Activated CD8-positive, alpha-beta memory T cell treated with anti-CD3 and anti-CD28 coated beads, Interleukin-2, amount 10 ng/mL, durations not matched to agents 7 days and 5 days (primary cell): ENCODE measurements around the gene OXCT2. TPM values are rescaled to one million over a fixed set of nuclear protein-coding genes. Genes with fewer than 3 reads are reported as not detected.
A peak's percentile ranks its signal among the peaks of the same experiment; 100 is the strongest.

Experiments used
- ATAC-seq: fragments of 150-1000 bp; cut with Tn5 transposase; one replicate; pipeline ENCODE4 v1.10.0; 2021; ENCODE audit warnings: moderate library complexity
- CTCF ChIA-PET: fragments of 350-600 bp; sonication (Branson Sonifier 250); formaldehyde crosslinking; loops from one replicate; lab custom pipeline; 2021; ENCODE audit warnings: antibody characterized with exemption; lab: Charles Lee
- DNase-seq: peaks from one replicate; pipeline ENCODE4 v3.0.0-alpha.2; 2020
- H3K27ac Mint-ChIP-seq: one replicate; pipeline ENCODE4 v1.8.0; 2021; ENCODE audit warnings: mild to moderate bottlenecking, mixed read lengths
- H3K27me3 Mint-ChIP-seq: one replicate; pipeline ENCODE4 v1.8.0; 2021; ENCODE audit warnings: mixed read lengths
- H3K36me3 Mint-ChIP-seq: one replicate; pipeline ENCODE4 v1.8.0; 2021; ENCODE audit warnings: mild to moderate bottlenecking, mixed read lengths
- H3K4me1 Mint-ChIP-seq: one replicate; pipeline ENCODE4 v1.8.0; 2021; ENCODE audit warnings: mixed read lengths
- H3K4me3 Mint-ChIP-seq: one replicate; pipeline ENCODE4 v1.8.0; 2021; ENCODE audit warnings: mild to moderate bottlenecking, moderate library complexity, mixed read lengths
- H3K9me3 Mint-ChIP-seq: one replicate; pipeline ENCODE4 v1.8.0; 2022; ENCODE audit warnings: low read depth, mixed read lengths
- total RNA-seq, 2 experiments: library from RNA; stranded (reverse); gene quantifications; one replicate each; pipeline ENCODE4 v1.2.3, GENCODE V29; 2021

The OXCT2 gene
- total RNA-seq, 2 experiments from 2014 or later: 0.82 to 1.0 TPM

- H3K9me3 Mint-ChIP-seq: no peaks in the 10 kb centered on the region
- no peaks in the 10 kb centered on the region for H3K36me3 Mint-ChIP-seq
- peaks cover 21% of the 10 kb centered on the region for H3K4me1 Mint-ChIP-seq
- ATAC-seq (no peak), DNase-seq (no peak)
- H3K27me3 Mint-ChIP-seq: peaks cover 84% of the 10 kb centered on the region
- no peak overlapping the region for H3K27ac Mint-ChIP-seq
- H3K4me3 Mint-ChIP-seq: no peak overlapping the region
- CTCF ChIA-PET: interaction anchor here (0.9 to 1.8 kb wide), 3 partner anchors 9 to 122 kb away, joined by 4 to 8 read pairs (median 5); no protein-coding TSS in a partner anchor
Observed at GRCh38 chr1:39729030-39729429, 42.1 kb downstream of the OXCT2 start.

- Mint-ChIP-seq H3K27me3 (peaks cover 75% of the 10 kb centered on the region), H3K36me3 (no peaks in the 10 kb centered on the region), H3K9me3 (no peaks in the 10 kb centered on the region), H3K4me3 (no peak overlapping the region), H3K27ac (no peak overlapping the region), H3K4me1 (peaks cover 21% of the 10 kb centered on the region)
- ATAC-seq: no peak
- CTCF ChIA-PET: interaction anchor here (0.9 to 2.0 kb wide), 5 partner anchors 9 to 72 kb away, joined by 3 to 6 read pairs (median 5); partner anchors contain the start of gene NT5C1A
- no peak for DNase-seq
Observed at GRCh38 chr1:39727932-39728317, 43.2 kb downstream of the OXCT2 start.

GRCh38 chr1:39727221-39727931 lies 43.8 kb downstream of the OXCT2 start:
- peak; percentile 36 for ATAC-seq
- H3K27me3 Mint-ChIP-seq: peaks cover 72% of the 10 kb centered on the region
- H3K4me3 Mint-ChIP-seq: no peak overlapping the region

GRCh38 chr1:39726600-39726999 lies 44.5 kb downstream of the OXCT2 start:
- Mint-ChIP-seq H3K27me3 (peaks cover 77% of the 10 kb centered on the region), H3K4me3 (no peak overlapping the region), H3K36me3 (no peaks in the 10 kb centered on the region), H3K9me3 (no peaks in the 10 kb centered on the region), H3K27ac (no peak overlapping the region), H3K4me1 (peaks cover 21% of the 10 kb centered on the region)
- DNase-seq: no peak
- CTCF ChIA-PET: interaction anchor here (1.6 to 3.2 kb wide), 3 partner anchors 54 to 73 kb away, joined by 5 to 11 read pairs (median 6); partner anchors contain the start of gene NT5C1A
- ATAC-seq: no peak

More at GRCh38 chr1:39727221-39727931, 43.8 kb downstream of the OXCT2 start:
- Mint-ChIP-seq H3K9me3 (no peaks in the 10 kb centered on the region), H3K36me3 (no peaks in the 10 kb centered on the region), H3K4me1 (peaks cover 21% of the 10 kb centered on the region), H3K27ac (no peak overlapping the region)
- CTCF ChIA-PET: interaction anchor here (0.9 to 3.2 kb wide), 5 partner anchors 10 to 73 kb away, joined by 3 to 11 read pairs (median 5); partner anchors contain the start of gene NT5C1A
- DNase-seq: no peak

- Mint-ChIP-seq H3K4me1 (peaks cover 10% of the 10 kb centered on the region), H3K27ac (no peak overlapping the region), H3K4me3 (no peak overlapping the region), H3K27me3 (peaks cover 66% of the 10 kb centered on the region), H3K36me3 (no peaks in the 10 kb centered on the region), H3K9me3 (no peaks in the 10 kb centered on the region)
- CTCF ChIA-PET: interaction anchor here (1.0 to 1.9 kb wide), 2 partner anchors 24 to 116 kb away, joined by 3 to 8 read pairs; no protein-coding TSS in a partner anchor
- ATAC-seq: no peak
- DNase-seq: no peak
Observed at GRCh38 chr1:39722495-39722894, 48.7 kb downstream of the OXCT2 start.

- CTCF ChIA-PET: interaction anchor here (1.0 to 3.7 kb wide), 3 partner anchors 25 to 116 kb away, joined by 3 to 24 read pairs (median 22); partner anchors contain the start of gene NT5C1A
- DNase-seq: no peak
- Mint-ChIP-seq H3K27me3 (peaks cover 66% of the 10 kb centered on the region), H3K9me3 (no peaks in the 10 kb centered on the region), H3K36me3 (no peaks in the 10 kb centered on the region), H3K4me1 (peaks cover 2% of the 10 kb centered on the region), H3K27ac (no peak overlapping the region), H3K4me3 (no peak overlapping the region)
- ATAC-seq: no peak
Observed at GRCh38 chr1:39721664-39722063, 49.5 kb downstream of the OXCT2 start.

- H3K4me3 Mint-ChIP-seq: no peak overlapping the region
- ATAC-seq: peak; percentile 67
Observed at GRCh38 chr1:39720094-39720999, 50.8 kb downstream of the OXCT2 start.

More at GRCh38 chr1:39720094-39720999, 50.8 kb downstream of the OXCT2 start:
- Mint-ChIP-seq H3K4me1 (no peaks in the 10 kb centered on the region), H3K27me3 (peaks cover 63% of the 10 kb centered on the region), H3K36me3 (no peaks in the 10 kb centered on the region), H3K9me3 (no peaks in the 10 kb centered on the region), H3K27ac (no peak overlapping the region)
- CTCF ChIA-PET: interaction anchor here (0.7 to 3.7 kb wide), 20 partner anchors 9 to 622 kb away, joined by 3 to 24 read pairs (median 4); partner anchors contain the start of genes NT5C1A, PABPC4 and PPIE
- DNase-seq: no peak

Other genes starting within 250 kb of the OXCT2 start
- gene PABPC4, start 194.6 kb downstream of the OXCT2 start, total RNA-seq: 100 to 1,000 TPM; 183 to 211 TPM
- not detected for gene HEYL, start 131.7 kb downstream of the OXCT2 start, total RNA-seq
- under 1 TPM in 1 of 2 experiments, not detected in 1; 0.80 TPM for gene NT5C1A, start 99.2 kb downstream of the OXCT2 start, total RNA-seq
- gene HPCAL4, start 79.9 kb downstream of the OXCT2 start, total RNA-seq: under 1 TPM; 0.18 to 0.30 TPM
- 10 to 100 TPM; 67.4 to 69.5 TPM for gene PPIE, start 32.5 kb downstream of the OXCT2 start, total RNA-seq
- under 1 TPM; 0.47 to 0.61 TPM for gene BMP8B, start 17.5 kb upstream of the OXCT2 start, total RNA-seq
- gene TRIT1, start 112.2 kb upstream of the OXCT2 start, total RNA-seq: 10 to 100 TPM; 16.8 to 21.2 TPM
- under 1 TPM; 0.12 to 0.26 TPM for gene MYCL, start 130.6 kb upstream of the OXCT2 start, total RNA-seq
- gene MFSD2A, start 183.8 kb upstream of the OXCT2 start, total RNA-seq: 1 to 10 TPM; 2.9 to 7.0 TPM